Testis (tissue), 2 donors: ENCODE data around the gene KCTD15.

Experiments
- CTCF ChIP-seq, 3 experiments: fragments of 450-650 bp in 2 of 3; fragments of 200-600 bp in 1 of 3; sonication (generic) in 1 of 3; IDR thresholded peaks; one replicate each; pipeline ENCODE4 v1.5.1; 2016 to 2019; ENCODE audit warnings: antibody characterized with exemption in 3 of 3, mild to moderate bottlenecking in 2 of 3, moderate library complexity in 1 of 3
- POLR2A ChIP-seq: fragments of 450-650 bp; IDR thresholded peaks from one replicate; pipeline ENCODE4 v1.6.1; 2017; ENCODE audit warnings: antibody characterized with exemption, mild to moderate bottlenecking, moderate library complexity

- TF ChIP-seq CTCF (IDR thresholded peaks at IDR 0.05) (no peak), POLR2A (no peak)
Observed at GRCh38 chr19:33806434-33806881, 9.8 kb downstream of the KCTD15 start.
